Activated naive CD8-positive, alpha-beta T cell treated with anti-CD3 and anti-CD28 coated beads for 36 hours (primary cell): ENCODE measurements around the gene SLC7A9. TPM values are rescaled to one million over a fixed set of nuclear protein-coding genes. Genes with fewer than 3 reads are reported as not detected.
"Not testable (repeated sequence)": the region's sequence is repeated elsewhere in the genome, so short reads cannot be mapped to it uniquely, and the experiment has no call there.

Experiments used
- DNase-seq: peaks from one replicate; pipeline ENCODE4 v3.0.0; 2021
- H3K27ac Mint-ChIP-seq: one replicate; pipeline ENCODE4 v1.8.0; 2022; ENCODE audit warnings: mild to moderate bottlenecking, moderate library complexity, mixed read lengths
- H3K27me3 Mint-ChIP-seq: one replicate; pipeline ENCODE4 v1.8.0; 2022; ENCODE audit warnings: mild to moderate bottlenecking, mixed read lengths
- H3K36me3 Mint-ChIP-seq: one replicate; pipeline ENCODE4 v1.8.0; 2021; ENCODE audit warnings: mild to moderate bottlenecking, mixed read lengths
- H3K4me1 Mint-ChIP-seq: one replicate; pipeline ENCODE4 v1.8.0; 2021; ENCODE audit warnings: mixed read lengths
- H3K4me3 Mint-ChIP-seq: one replicate; pipeline ENCODE4 v1.8.0; 2022; ENCODE audit warnings: mild to moderate bottlenecking, moderate library complexity, mixed read lengths
- H3K9me3 Mint-ChIP-seq: one replicate; pipeline ENCODE4 v1.8.0; 2022; ENCODE audit warnings: mixed read lengths
- total RNA-seq, 2 experiments: library from RNA; stranded (reverse); gene quantifications; one replicate each; pipeline ENCODE4 v1.2.3, GENCODE V29; 2021

The SLC7A9 gene
- total RNA-seq, 2 experiments from 2014 or later = not detected

DNA sequence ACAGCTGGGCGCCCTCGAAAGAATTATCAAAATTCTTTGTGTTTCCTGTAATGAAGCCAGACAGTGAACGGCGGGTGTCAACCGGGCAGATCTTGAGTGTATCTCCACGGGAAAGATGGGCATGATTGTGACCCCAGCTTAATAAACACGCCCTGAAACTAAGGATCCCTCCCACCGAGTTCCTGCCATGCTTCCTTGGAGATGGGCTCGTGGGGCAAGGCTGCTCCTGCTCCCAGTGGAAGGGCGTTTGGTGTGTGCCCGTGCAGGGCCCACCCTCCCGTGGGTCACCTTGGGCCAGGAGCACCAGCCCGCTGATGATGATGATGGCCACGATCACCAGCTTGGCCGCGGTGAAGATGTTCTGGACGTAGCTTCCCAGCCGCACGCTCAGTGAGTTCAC, 7.4 kb downstream of the SLC7A9 start:
- Mint-ChIP-seq H3K9me3 (no peaks in the 10 kb centered on the region), H3K4me3 (no peak overlapping the region)

DNA sequence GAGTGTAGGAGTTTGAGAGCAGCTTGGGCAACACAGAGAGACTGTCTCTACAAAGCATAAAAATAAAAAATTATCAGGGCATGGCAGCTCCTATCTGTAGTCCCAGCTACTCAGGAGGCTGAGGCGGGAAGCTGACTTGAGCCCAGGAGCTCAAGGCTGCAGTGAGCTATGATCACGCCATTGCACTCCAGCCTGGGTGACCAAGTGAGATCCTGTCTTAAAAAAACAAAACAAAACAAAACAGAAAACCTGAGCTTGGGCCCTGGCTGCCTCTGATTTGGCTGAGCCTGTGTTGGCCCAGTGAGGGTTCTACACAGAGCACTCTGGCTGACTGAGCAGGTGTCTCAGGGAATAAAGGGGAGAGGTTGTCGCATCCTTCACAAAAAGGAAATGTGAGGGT, 8.0 kb downstream of the SLC7A9 start:
- Mint-ChIP-seq H3K27ac (no peak overlapping the region), H3K4me1 (no peaks in the 10 kb centered on the region), H3K27me3 (no peaks in the 10 kb centered on the region), H3K36me3 (no peaks in the 10 kb centered on the region), H3K9me3 (no peaks in the 10 kb centered on the region), H3K4me3 (no peak overlapping the region)
- no peak for DNase-seq

More for the DNA sequence above, 7.4 kb downstream of the SLC7A9 start:
- no peak overlapping the region for H3K27ac Mint-ChIP-seq
- no peak for DNase-seq
- H3K4me1 Mint-ChIP-seq = no peaks in the 10 kb centered on the region
- H3K27me3 Mint-ChIP-seq = no peaks in the 10 kb centered on the region
- no peaks in the 10 kb centered on the region for H3K36me3 Mint-ChIP-seq

DNA sequence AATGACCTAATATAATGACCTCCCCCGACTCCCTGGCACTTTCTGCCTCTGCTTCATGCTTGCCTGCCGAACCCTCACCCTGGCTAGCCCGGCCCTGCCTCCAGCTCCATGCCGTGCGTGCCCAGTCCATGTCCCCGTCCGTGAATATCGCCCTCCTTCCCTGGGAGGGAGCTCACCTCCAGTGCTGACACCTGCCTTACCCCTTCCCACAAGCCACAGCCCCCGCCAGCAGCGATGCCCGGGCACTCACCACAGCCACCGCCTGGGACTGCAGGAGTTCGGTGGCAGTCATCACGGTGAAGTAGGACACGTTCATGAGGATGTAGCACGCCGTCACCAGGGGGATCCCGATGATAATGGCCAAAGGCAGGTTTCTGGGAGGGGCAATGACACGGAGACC, 10.0 kb downstream of the SLC7A9 start:
- no peak overlapping the region for H3K4me3 Mint-ChIP-seq

DNA sequence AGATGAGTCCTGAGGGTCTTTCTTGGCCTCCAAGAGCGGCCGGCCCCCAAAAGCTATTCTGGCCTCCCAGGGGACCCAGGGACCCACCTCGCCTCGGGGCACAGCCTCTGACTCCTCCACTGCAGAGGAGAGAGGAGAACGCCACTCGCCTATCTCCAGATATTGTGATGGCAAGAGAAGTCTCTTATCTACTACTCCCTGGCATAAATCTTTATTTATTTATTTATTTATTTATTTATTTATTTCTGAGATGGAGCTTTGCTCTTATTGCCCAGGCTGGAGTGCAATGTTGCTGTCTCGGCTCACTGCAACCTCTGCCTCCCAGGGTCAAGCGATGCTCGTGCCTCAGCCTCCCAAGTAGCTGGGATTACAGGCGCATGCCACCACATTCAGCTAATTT, 11.0 kb downstream of the SLC7A9 start:
- no peak overlapping the region for H3K27ac Mint-ChIP-seq
- H3K27me3 Mint-ChIP-seq = no peaks in the 10 kb centered on the region
- no peaks in the 10 kb centered on the region for H3K9me3 Mint-ChIP-seq
- no peaks in the 10 kb centered on the region for H3K36me3 Mint-ChIP-seq
- H3K4me1 Mint-ChIP-seq = no peaks in the 10 kb centered on the region
- DNase-seq = no peak
- no peak overlapping the region for H3K4me3 Mint-ChIP-seq

More for the DNA sequence above, 10.0 kb downstream of the SLC7A9 start:
- Mint-ChIP-seq H3K27me3 (no peaks in the 10 kb centered on the region), H3K27ac (no peak overlapping the region), H3K4me1 (no peaks in the 10 kb centered on the region), H3K36me3 (no peaks in the 10 kb centered on the region), H3K9me3 (no peaks in the 10 kb centered on the region)
- DNase-seq = no peak

DNA sequence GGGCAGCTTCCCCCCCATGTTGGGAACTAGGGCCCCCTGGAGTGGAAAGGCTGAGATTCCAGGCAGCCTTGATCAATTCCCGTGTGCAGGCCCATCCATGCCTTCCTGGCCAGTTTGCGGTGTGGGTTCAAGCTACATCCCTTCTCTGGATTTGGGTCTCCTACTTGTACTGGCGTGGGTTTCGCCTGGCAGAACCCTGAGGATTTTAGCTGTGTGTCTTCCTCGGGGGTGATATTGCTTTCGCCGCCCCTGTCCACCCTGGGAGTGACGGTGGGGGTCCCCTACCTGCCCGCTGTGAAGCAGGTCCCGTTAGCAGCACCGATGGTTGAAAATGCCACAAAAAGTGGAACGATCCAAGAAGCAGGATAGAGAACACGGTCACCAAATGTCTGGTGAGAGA, 11.4 kb downstream of the SLC7A9 start:
- no peak overlapping the region for H3K4me3 Mint-ChIP-seq
- H3K27me3 Mint-ChIP-seq = no peaks in the 10 kb centered on the region
- no peaks in the 10 kb centered on the region for H3K9me3 Mint-ChIP-seq
- DNase-seq = no peak
- no peak overlapping the region for H3K27ac Mint-ChIP-seq
- no peaks in the 10 kb centered on the region for H3K36me3 Mint-ChIP-seq
- no peaks in the 10 kb centered on the region for H3K4me1 Mint-ChIP-seq

DNA sequence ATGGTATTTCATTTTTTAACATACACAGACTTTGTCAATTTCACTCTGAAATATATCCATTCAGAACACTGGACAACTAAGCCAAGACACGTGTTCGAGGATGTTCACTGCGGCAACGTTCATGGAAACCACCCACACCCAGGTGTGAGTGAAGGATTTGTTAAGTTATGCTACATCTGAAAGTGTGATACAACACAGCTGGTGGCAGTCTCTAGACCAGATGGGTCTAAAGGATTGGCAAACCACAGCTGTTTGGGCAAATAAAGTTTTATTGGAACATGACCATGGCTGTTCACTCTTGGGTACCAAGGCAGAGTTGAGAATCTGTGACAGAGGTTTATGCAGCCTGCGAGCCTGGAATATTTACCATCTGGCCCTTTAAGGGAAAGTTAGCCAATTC, 12.0 kb downstream of the SLC7A9 start:
- Mint-ChIP-seq H3K4me1 (no peaks in the 10 kb centered on the region), H3K27me3 (no peaks in the 10 kb centered on the region), H3K36me3 (no peaks in the 10 kb centered on the region), H3K9me3 (no peaks in the 10 kb centered on the region), H3K27ac (no peak overlapping the region), H3K4me3 (no peak overlapping the region)
- DNase-seq = no peak

DNA sequence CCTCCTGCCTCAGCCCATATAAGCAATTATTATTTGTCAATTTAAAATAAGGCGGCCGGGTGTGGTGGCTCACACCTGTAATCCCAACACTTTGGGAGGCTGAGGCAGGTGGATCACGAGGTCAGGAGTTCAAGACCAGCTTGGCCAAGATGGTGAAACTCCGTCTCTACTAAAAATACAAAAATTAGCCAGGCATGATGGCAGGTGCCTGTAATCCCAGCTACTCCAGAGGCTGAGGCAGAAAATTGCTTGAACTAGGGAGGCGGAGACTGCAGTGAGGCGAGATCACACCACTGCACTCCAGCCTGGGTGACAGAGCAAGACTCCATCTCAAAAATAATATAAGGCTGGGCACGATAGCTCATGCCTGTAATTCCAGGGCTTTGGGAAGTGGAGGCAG, 12.7 kb downstream of the SLC7A9 start:
- not testable (repeated sequence) for H3K36me3 Mint-ChIP-seq, H3K9me3 Mint-ChIP-seq, H3K4me1 Mint-ChIP-seq, DNase-seq, H3K27me3 Mint-ChIP-seq, H3K27ac Mint-ChIP-seq, H3K4me3 Mint-ChIP-seq

DNA sequence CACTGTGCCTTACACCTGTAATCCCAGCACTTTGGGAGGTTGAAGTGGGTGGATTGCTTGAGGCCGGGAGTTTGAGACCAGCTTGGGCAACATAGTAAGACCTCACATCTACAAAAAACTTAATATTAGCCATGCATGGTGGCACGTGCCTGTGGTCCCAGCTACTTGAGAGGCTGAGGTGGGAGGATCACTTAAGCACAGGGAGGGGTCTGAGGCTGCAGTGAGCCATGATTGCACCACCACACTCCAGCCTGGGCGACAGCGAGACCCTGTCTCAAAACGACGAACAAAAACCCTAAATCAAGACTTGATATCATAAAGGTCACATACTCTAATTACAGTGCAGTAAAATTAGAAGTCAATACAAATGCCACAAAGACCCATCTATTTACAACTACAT, 17.4 kb downstream of the SLC7A9 start:
- DNase-seq = no peak
- Mint-ChIP-seq H3K36me3 (no peaks in the 10 kb centered on the region), H3K4me1 (no peaks in the 10 kb centered on the region), H3K27ac (no peak overlapping the region), H3K4me3 (no peak overlapping the region), H3K27me3 (no peaks in the 10 kb centered on the region), H3K9me3 (peaks cover 4% of the 10 kb centered on the region)

DNA sequence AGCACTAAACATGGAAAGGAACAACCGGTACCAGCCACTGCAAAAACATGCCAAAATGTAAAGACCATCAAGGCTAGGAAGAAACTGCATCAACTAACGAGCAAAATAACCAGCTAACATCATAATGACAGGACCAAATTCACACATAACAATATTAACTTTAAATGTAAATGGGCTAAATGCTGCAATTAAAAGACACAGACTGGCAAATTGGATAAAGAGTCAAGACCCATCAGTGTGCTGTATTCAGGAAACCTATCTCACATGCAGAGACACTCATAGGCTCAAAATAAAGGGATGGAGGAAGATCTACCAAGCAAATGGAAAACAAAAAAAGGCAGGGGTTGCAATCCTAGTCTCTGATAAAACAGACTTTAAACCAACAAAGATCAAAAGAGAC, 21.5 kb downstream of the SLC7A9 start:
- H3K9me3 Mint-ChIP-seq, H3K4me1 Mint-ChIP-seq, H3K36me3 Mint-ChIP-seq, H3K27ac Mint-ChIP-seq, DNase-seq, H3K4me3 Mint-ChIP-seq, H3K27me3 Mint-ChIP-seq: not testable (repeated sequence)

DNA sequence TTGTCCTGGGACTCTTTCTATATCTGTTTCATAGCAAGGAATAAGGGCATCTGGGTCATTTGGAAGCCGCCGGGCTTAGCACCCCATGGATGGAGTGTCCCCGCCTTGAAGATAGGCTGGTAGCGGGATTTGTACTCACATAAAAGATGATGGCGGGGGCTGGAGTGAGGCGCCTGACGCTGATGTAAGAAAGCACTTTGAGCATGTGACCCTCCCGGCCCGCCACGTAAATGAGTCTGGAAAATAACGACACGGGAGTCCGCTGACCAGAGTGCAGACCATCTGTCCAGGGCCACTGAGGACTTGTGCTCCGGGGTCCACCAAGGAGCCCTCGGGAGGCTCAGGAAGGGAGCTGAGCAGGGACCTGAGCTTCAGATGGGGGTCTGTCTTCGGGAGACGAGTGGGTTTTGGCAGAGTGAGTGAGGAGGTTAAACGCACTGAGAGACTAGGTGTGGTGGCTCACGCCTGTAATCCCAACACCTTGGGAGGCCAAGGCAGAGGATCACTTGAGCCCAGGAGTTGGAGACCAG, 25.8 kb downstream of the SLC7A9 start:
- Mint-ChIP-seq H3K9me3 (peaks cover 20% of the 10 kb centered on the region), H3K27ac (no peak overlapping the region), H3K36me3 (peaks cover 18% of the 10 kb centered on the region), H3K27me3 (no peaks in the 10 kb centered on the region), H3K4me3 (no peak overlapping the region), H3K4me1 (peaks cover 2% of the 10 kb centered on the region)
- no peak for DNase-seq

DNA sequence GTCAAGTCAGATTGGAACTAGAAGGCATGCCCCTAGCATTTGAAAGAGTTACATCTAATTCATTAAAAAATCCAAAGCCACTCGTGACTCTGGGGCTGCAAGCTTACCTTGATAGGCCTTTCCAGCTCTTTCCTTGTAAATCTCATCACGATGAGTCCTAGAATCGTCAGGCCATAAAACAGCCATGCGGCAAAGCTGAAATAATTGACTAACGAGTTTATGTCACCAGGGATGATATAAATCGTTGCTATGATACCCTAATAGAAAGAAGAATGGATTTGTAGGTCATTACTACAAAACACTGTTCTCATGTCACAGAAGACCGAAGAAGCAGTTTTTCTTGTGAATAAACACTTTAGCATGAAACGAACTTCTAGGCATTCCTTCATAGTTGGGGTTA, 27.5 kb downstream of the SLC7A9 start:
- DNase-seq = no peak
- Mint-ChIP-seq H3K4me1 (peaks cover 6% of the 10 kb centered on the region), H3K9me3 (peaks cover 19% of the 10 kb centered on the region), H3K27ac (no peak overlapping the region), H3K36me3 (peaks cover 18% of the 10 kb centered on the region), H3K27me3 (no peaks in the 10 kb centered on the region), H3K4me3 (no peak overlapping the region)

DNA sequence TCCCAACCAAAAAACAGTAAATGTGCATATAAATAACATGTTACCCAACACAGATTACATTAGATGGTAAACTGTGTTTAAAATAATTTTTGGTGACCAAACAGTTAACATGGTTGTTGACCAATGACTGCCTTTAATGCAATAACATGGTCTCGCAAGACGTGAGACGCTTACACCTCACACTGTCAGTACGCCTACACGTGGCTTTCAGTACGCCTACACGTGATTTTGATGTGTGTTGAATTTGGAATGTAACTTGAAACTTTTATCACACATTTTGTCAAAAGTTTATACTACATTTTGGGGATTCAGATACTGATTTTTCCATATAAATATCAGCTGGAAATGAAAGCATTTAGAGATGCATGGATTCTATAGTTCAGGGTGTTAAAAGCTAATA, 32.0 kb downstream of the SLC7A9 start:
- Mint-ChIP-seq H3K27ac (no peak overlapping the region), H3K9me3 (peaks cover 19% of the 10 kb centered on the region), H3K4me1 (peaks cover 4% of the 10 kb centered on the region), H3K27me3 (no peaks in the 10 kb centered on the region), H3K36me3 (peaks cover 17% of the 10 kb centered on the region), H3K4me3 (no peak overlapping the region)
- DNase-seq = no peak

DNA sequence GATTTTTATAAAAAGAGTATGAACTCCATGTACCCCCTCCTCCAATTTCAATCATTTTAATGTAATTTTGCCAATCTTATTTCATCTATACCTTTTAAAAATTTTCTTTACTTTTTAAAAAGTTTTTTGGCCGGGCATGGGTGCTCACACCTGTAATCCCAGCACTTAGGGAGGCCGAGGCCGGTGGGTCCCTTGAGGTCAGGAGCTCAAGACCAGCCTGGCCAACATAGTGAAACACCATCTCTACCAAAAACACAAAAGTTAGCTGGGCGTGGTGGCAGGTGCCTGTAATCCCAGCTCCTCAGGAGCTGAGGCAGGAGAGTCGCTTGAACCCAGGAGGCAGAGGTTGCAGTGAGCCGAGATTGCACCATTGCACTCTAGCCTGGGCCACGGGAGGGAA, 36.2 kb downstream of the SLC7A9 start:
- not testable (repeated sequence) for DNase-seq, H3K9me3 Mint-ChIP-seq, H3K4me3 Mint-ChIP-seq, H3K27ac Mint-ChIP-seq, H3K36me3 Mint-ChIP-seq, H3K27me3 Mint-ChIP-seq
- peaks cover 11% of the 10 kb centered on the region for H3K4me1 Mint-ChIP-seq

DNA sequence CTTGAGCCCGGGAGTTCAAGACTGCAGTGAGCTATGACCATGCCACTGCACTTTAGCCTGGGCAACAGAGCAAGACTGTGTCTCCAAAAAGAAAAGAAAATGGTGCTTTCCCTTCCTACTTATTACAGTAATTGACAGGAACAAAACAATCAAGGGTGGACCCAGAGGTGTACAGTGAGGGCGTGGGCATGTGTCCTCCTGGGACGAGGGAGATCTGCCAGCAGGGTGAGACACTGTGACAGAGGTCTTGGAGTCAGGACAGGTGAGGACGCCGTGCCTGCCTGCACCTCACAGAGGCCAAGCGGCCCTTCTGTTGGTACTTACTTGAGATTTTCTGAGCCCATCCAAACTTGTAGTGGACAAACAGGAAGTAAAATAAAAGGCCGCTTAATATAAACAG, 36.7 kb downstream of the SLC7A9 start:
- H3K9me3 Mint-ChIP-seq, H3K36me3 Mint-ChIP-seq, DNase-seq, H3K27me3 Mint-ChIP-seq, H3K27ac Mint-ChIP-seq, H3K4me3 Mint-ChIP-seq: not testable (repeated sequence)
- H3K4me1 Mint-ChIP-seq = peaks cover 12% of the 10 kb centered on the region

DNA sequence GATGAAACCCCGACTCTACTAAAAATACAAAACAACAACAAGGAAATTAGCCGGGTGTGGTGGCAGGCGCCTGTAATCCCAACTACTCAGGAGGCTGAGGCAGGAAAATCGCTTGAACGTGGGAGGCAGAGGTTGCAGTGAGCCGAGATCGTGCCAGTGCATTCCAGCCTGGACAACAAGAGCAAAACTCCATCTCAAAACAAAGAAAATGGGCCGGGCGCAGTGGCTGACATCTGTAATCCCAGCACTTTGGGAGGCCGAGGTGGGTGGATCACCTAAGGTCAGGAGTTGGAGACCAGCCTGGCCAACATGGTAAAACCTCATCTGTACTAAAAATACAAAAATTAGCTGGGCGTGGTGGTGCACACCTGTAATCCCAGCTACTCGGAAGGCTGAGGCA, 37.5 kb downstream of the SLC7A9 start:
- H3K4me1 Mint-ChIP-seq, H3K9me3 Mint-ChIP-seq, H3K36me3 Mint-ChIP-seq, H3K27me3 Mint-ChIP-seq, H3K4me3 Mint-ChIP-seq, DNase-seq, H3K27ac Mint-ChIP-seq: not testable (repeated sequence)

DNA sequence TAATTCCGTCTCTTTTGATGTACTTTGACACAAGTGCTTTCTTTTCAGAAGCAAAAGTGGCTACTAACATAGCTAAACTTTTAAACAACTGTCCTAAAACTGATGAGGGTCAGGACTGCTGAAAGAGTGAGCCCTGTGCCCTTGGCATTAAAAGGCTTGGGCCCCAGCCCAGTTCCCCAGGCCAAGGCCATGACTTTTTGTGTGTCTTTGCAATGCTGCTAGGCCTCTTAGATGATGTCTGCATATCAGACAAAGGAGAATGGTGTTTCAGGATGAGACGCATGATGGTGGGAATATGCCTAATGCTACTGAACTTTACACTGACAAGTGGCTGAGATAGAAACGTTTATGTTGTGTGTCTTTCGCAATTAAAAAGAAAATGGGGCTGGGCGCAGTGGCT, 38.0 kb downstream of the SLC7A9 start:
- Mint-ChIP-seq H3K36me3 (no peaks in the 10 kb centered on the region), H3K27me3 (no peaks in the 10 kb centered on the region), H3K9me3 (no peaks in the 10 kb centered on the region), H3K27ac (no peak overlapping the region), H3K4me3 (no peak overlapping the region), H3K4me1 (peaks cover 9% of the 10 kb centered on the region)
- DNase-seq = no peak
